GM18520 (cell line): ENCODE measurements around the gene OR51B4.
"Not testable (repeated sequence)": the region's sequence is repeated elsewhere in the genome, so short reads cannot be mapped to it uniquely, and the experiment has no call there.

Source experiments
- ATAC-seq: cut with Tn5 transposase; IDR thresholded peaks from one replicate; pipeline ENCODE4 v1.9.1; 2021; ENCODE audit not compliant: unreplicated experiment

OR51B4 gene

GRCh38 chr11:5275369-5276110 is 26.2 kb downstream of the OR51B4 start:
- ATAC-seq = no peak

DNA sequence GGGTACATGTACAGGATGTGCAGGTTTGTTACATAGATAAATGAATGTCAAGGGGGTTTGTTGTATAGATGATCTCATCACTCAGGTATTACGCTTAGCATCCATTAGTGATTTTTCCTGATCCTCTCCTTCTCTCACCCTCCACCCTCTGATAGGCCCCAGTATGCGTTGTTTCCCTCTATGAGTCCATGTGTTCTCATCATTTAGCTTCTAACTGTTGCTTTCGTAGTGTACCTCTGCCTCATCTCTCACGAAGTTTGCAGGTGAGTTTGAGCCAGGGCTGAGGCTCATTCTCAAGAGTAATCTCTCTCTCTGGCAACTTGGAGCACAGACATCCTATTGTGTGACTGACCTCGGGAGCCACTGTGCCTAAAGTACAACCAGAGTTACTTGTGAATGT is 27.4 kb downstream of the OR51B4 start:
- ATAC-seq = no peak

GRCh38 chr11:5272395-5273017 is 29.2 kb downstream of the OR51B4 start:
- peak; percentile 65 for ATAC-seq

DNA sequence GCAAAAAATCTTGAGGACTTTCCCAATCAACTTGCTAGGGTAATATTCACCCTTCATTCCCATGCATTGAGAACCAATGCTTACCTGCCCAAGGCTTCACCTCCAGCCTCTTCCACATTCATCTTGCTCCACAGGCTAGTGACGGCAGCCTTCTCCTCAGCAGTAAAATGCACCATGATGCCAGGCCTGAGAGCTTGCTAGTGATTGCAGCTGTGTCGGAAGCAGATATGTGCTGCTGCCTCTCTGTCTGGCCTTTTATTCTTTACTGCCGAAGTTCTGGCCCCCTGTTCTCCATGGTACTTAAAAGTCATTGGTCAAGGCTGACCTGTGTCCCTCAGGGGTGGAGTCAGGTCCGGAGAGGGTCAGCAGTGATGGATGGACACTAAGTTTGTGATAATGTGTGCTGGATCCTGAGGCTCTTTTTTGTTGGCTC is 32.0 kb downstream of the OR51B4 start, which contains the start of gene HBE1:
HBE1 (minus strand) TSS at position 231 of the 433 bp plus-strand sequence; CDS start at position 176, 55 bp downstream.
- ATAC-seq = no peak

- no peak for ATAC-seq
Measured at GRCh38 chr11:5267033-5267563, 34.6 kb downstream of the OR51B4 start.

GRCh38 chr11:5266609-5267008 is 35.1 kb downstream of the OR51B4 start:
- no peak for ATAC-seq

DNA sequence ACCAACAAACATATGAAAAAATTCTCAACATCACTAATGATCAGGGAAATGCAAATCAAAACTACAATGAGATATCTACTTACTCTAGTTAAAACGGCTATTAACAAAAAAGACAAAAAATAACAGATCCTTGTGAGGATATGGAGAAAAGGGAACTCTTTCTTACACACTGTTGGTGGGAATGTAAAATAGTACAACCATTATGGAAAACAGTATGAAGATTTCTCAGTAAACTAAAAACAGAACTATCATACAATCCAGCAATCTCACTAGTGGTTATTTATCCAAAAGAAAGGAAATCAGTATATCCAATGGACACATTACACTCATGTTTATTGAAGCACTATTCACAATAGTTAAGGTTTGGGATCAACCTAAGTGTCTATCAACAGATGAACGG is 35.9 kb downstream of the OR51B4 start:
- ATAC-seq = no peak

GRCh38 chr11:5258543-5259262 is 43.0 kb downstream of the OR51B4 start:
- ATAC-seq = no peak

GRCh38 chr11:5257296-5257695 is 44.5 kb downstream of the OR51B4 start:
- no peak for ATAC-seq

DNA sequence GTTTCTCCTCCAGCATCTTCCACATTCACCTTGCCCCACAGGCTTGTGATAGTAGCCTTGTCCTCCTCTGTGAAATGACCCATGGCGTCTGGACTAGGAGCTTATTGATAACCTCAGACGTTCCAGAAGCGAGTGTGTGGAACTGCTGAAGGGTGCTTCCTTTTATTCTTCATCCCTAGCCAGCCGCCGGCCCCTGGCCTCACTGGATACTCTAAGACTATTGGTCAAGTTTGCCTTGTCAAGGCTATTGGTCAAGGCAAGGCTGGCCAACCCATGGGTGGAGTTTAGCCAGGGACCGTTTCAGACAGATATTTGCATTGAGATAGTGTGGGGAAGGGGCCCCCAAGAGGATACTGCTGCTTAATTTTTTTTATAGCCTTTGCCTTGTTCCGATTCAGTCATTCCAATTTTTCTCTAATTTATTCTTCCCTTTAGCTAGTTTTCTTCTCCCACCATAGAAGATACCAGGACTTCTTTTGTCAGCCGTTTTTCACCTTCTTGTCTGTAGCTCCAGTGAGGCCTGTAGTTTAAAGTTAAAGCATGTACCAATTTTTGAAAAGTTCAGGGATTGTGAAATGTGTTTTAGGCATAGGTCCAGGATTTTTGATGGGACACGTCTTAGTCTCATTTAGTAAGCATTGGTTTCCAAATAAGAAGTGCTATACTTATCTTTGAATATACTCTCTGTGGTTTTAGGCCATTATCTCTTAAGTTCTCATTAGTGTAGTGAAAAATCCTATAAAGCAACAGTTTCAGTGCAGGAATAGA is 46.9 kb downstream of the OR51B4 start, which contains the start of gene HBG2:
HBG2 (minus strand) TSS at position 136 of the 768 bp plus-strand sequence; CDS start at position 83, 53 bp downstream.
- ATAC-seq = not testable (repeated sequence)

- not testable (repeated sequence) for ATAC-seq
Measured at GRCh38 chr11:5254023-5254422, 47.7 kb downstream of the OR51B4 start.

DNA sequence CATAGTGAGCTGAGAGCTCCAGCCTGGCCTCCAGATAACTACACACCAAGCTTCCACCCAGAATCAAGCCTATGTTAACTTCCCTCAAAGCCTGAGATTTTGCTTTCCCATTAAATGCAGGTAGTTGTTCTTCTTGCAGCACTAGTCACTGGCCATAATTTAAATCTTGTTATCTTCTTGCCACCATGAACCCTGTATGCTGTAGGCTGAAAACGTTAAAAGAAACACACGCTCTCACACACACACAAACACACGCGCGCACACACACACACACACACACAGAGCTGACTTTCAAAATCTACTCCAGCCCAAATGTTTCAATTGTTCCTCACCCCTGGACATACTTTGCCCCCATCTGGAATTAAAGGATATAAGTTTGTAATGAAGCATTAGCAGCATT is 48.3 kb downstream of the OR51B4 start:
- not testable (repeated sequence) for ATAC-seq

- no peak for ATAC-seq
Measured at GRCh38 chr11:5252919-5253265, 48.9 kb downstream of the OR51B4 start.

DNA sequence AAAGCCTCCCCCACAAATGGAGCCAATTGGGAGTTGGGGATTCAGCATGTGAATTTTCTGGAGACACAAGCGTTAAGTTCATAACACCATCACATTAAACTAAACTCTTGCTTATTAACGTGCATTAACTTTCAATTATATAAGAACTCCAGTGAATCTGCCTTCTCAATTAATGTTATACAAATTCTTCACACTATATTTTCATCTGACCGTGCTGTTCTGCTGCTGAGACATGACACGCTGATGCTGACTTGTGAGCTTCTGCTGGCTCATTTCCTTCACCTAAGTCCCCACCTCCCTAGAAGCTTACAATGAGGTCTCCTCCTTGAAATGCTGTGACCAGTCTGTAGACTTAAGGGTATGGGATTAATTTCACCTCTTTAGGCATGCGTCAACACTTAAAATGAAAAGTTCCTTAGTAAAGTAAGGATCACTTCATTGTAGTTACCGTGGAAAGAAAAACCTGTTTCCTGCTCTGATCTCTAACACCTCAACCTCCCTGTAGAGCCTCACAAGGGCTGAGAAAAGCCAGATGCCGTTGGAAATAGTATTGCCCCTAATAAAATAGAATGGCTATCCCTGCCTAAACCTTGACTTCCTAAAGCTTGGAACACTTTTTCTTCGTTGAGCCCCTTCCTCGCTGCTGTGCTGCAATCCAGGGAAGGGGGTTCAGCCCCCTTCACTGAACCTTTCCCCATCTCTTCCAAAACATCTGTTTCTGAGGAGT is 49.4 kb downstream of the OR51B4 start:
- no peak for ATAC-seq

- no peak for ATAC-seq
Measured at GRCh38 chr11:5251746-5252145, 50.0 kb downstream of the OR51B4 start.
